Activated CD4-positive, CD25-positive, alpha-beta regulatory T cell treated with anti-CD3 and anti-CD28 coated beads, Interleukin-2, amount 50 U/mL, for 16 hours (primary cell): ENCODE results near the gene PPP1R14C.

Experiments used
- DNase-seq: peaks from one replicate; pipeline ENCODE4 v3.0.0-alpha.2; 2020; ENCODE audit warnings: low read depth, low spot score

PPP1R14C gene

DNA sequence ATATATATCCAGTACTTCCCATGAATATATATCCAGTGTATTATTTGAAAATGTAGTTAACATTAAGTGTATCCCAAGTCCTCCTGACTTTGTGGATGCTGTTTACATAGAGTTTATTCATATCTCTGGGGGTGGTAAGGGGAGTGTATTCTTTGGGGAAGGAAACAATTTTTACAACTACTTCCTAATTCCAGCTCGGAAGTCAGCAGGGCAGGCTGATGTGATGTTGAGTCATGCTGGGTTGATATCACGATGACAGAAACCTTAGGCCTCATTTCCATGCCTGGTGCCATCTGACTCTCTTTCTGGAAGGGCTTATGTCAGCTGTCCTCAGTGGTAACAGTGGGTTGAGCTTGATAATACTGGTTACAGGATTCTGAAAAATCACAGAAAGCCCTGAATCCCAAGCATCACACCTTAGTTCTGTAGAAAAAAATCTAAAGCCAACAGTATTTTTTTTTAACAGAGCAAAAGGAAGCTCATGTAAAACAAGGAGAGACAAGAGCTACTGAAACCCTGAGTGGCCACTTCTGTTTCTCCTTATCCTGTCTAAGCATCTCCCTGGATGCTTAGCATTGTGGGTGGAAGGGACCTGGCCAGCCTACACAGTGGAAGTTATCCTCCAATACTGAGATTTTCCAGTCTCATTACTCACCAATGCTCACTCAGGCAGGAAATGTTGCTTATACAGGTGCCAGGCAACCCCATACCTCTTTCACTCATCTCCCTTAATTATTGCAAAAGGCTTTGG is 150.8 kb downstream of the PPP1R14C start:
- no peak for DNase-seq

GRCh38 chr6:150296890-150297289 is 154.0 kb downstream of the PPP1R14C start:
- DNase-seq = no peak

- DNase-seq = no peak
Observed at GRCh38 chr6:150297327-150298029, 154.6 kb downstream of the PPP1R14C start.

- DNase-seq = no peak
Observed at GRCh38 chr6:150298030-150298380, 155.2 kb downstream of the PPP1R14C start.

- no peak for DNase-seq
Observed at GRCh38 chr6:150298676-150299075, 155.8 kb downstream of the PPP1R14C start.
